GM10248 (cell line): ENCODE results near the gene ATP2B1.
"Not testable (repeated sequence)": the region's sequence is repeated elsewhere in the genome, so short reads cannot be mapped to it uniquely, and the experiment has no call there.

Experiments
- CTCF ChIA-PET: fragments of 300-600 bp; sonication (Branson Sonifier 250); formaldehyde crosslinking; extraction: SDS; loops from one replicate; lab custom pipeline; 2021; ENCODE audit warnings: antibody characterized with exemption; lab: Yijun Ruan, JAX
- POLR2A ChIA-PET: fragments of 350-650 bp; sonication (Branson Sonifier 250); formaldehyde crosslinking; extraction: SDS; loops from one replicate; lab custom pipeline; 2020; ENCODE audit warnings: antibody characterized with exemption; lab: Yijun Ruan, JAX
- DNase-seq: peaks from one replicate; pipeline ENCODE4 v3.0.0; 2012; ENCODE audit errors: extremely low spot score
- CTCF ChIP-seq: IDR thresholded peaks from 2 replicates; pipeline ENCODE4 v1.5.1; 2012; ENCODE audit warnings: mild to moderate bottlenecking, low read depth; ENCODE audit errors: extremely low read depth, missing control alignments, control extremely low read depth

Gene ATP2B1

GRCh38 chr12:89703768-89704167, 4.9 kb downstream of the ATP2B1 start:
- TF ChIP-seq CTCF = no peak
- ChIA-PET POLR2A (no interaction called here), CTCF (interaction anchor here (1.4 to 1.5 kb wide), 2 partner anchors 38 to 160 kb away, joined by 3 read pairs; no protein-coding TSS in a partner anchor)
- DNase-seq = no peak

- POLR2A ChIA-PET = no interaction called here
- CTCF ChIA-PET = no interaction called here
- no peak for TF ChIP-seq CTCF
- no peak for DNase-seq
Observed at GRCh38 chr12:89702503-89702902, 6.1 kb downstream of the ATP2B1 start.

- ChIA-PET CTCF (interaction anchor here (0.8 to 2.6 kb wide), 3 partner anchors 25 to 158 kb away, joined by 3 to 8 read pairs (median 5); no protein-coding TSS in a partner anchor), POLR2A (no interaction called here)
- no peak for TF ChIP-seq CTCF
- DNase-seq = no peak
Observed at GRCh38 chr12:89701606-89702206, 6.9 kb downstream of the ATP2B1 start.

GRCh38 chr12:89700191-89700810, 8.3 kb downstream of the ATP2B1 start:
- POLR2A ChIA-PET = no interaction called here
- DNase-seq = no peak
- CTCF ChIA-PET = interaction anchor here (1.0 to 2.6 kb wide), 3 partner anchors 9 to 156 kb away, joined by 3 to 8 read pairs (median 3); no protein-coding TSS in a partner anchor
- no peak for TF ChIP-seq CTCF

GRCh38 chr12:89698607-89699006, 10.0 kb downstream of the ATP2B1 start:
- CTCF ChIA-PET = interaction anchor here (0.7 to 2.3 kb wide), 7 partner anchors 10 to 292 kb away, joined by 3 to 8 read pairs (median 3); partner anchors contain the start of gene ATP2B1
- POLR2A ChIA-PET = interaction anchor here (1.5 kb wide), 1 partner anchor 10 kb away, joined by 6 read pairs; the partner anchor contains the start of gene ATP2B1
- no peak for TF ChIP-seq CTCF
- DNase-seq = no peak

- ChIA-PET POLR2A (interaction anchor here (0.6 kb wide), 1 partner anchor 331 kb away, joined by 3 read pairs; no protein-coding TSS in a partner anchor), CTCF (interaction anchor here (2.3 kb wide), 1 partner anchor 9 kb away, joined by 8 read pairs; no protein-coding TSS in a partner anchor)
Observed at GRCh38 chr12:89697728-89698127, 10.9 kb downstream of the ATP2B1 start.

GRCh38 chr12:89697296-89697695, 11.3 kb downstream of the ATP2B1 start:
- ChIA-PET POLR2A (no interaction called here), CTCF (interaction anchor here (2.3 kb wide), 1 partner anchor 9 kb away, joined by 8 read pairs; no protein-coding TSS in a partner anchor)
- no peak for DNase-seq
- TF ChIP-seq CTCF = no peak

More at GRCh38 chr12:89697728-89698127, 10.9 kb downstream of the ATP2B1 start:
- not testable (repeated sequence) for DNase-seq
